HG03175 (cell line): Measurements from ENCODE around the gene CENPO.
"Not testable (repeated sequence)": the region's sequence is repeated elsewhere in the genome, so short reads cannot be mapped to it uniquely, and the experiment has no call there.

ENCODE experiments used
- ATAC-seq: cut with Tn5 transposase; IDR thresholded peaks from one replicate; pipeline ENCODE4 v1.9.1; 2021; ENCODE audit warnings: mild to moderate bottlenecking, moderate library complexity; ENCODE audit not compliant: unreplicated experiment

Gene CENPO

DNA sequence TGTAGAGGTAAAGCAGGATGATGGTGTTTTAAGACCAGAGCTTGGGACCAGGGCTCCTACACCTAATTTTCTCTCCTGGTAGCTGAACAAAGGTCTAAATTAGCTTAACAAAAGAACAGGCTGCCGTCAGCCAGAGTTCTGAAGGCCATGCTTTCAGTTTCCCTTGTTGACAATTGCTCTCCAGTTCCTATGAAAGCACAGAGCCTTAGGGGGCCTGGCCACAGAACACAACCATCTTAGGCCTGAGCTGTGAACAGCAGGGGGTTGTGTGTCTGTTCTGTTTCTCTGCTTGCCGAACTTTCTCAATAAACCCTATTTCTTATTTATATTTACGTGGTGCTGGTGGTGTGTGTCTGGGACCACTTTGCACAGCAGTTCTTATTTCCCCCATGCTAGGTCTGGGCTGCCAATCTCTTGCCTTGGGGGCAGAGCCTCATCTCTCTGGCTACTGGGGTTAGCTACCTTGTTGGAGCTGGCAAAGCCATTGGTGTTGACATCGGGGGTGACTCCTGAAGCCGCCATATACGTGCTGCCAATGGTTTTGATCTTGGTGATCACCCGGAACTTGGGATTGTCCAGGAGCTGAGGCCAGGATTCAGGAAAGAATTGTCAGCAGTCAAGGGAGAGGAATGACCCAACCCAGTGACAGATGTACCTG, 29.0 kb downstream of the CENPO start:
- no peak for ATAC-seq

DNA sequence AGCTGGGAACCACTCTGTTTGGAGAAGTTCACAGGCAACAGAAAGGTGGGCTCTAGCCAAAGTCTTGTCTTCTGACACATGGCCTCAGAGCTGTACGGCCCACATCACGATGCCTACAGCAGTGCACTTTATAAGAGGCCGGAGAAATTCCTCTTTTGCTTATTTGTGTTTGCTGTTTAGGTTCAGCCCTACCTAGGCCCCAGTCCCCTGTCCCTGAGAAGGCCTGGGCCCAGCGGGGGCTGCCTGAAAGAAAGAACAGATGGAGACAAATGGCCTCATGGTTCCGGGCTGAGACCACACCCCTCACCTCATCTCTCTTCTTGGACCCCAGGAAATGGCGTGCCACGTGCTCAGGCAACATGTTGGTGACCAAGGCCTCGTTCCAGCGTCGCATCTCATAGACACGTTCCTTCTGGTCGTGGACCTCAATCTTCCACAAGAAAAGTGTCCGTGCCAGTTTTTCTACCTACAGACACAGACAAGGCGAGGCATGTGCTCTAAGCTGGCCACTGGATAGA, 30.9 kb downstream of the CENPO start:
- ATAC-seq, result no peak

DNA sequence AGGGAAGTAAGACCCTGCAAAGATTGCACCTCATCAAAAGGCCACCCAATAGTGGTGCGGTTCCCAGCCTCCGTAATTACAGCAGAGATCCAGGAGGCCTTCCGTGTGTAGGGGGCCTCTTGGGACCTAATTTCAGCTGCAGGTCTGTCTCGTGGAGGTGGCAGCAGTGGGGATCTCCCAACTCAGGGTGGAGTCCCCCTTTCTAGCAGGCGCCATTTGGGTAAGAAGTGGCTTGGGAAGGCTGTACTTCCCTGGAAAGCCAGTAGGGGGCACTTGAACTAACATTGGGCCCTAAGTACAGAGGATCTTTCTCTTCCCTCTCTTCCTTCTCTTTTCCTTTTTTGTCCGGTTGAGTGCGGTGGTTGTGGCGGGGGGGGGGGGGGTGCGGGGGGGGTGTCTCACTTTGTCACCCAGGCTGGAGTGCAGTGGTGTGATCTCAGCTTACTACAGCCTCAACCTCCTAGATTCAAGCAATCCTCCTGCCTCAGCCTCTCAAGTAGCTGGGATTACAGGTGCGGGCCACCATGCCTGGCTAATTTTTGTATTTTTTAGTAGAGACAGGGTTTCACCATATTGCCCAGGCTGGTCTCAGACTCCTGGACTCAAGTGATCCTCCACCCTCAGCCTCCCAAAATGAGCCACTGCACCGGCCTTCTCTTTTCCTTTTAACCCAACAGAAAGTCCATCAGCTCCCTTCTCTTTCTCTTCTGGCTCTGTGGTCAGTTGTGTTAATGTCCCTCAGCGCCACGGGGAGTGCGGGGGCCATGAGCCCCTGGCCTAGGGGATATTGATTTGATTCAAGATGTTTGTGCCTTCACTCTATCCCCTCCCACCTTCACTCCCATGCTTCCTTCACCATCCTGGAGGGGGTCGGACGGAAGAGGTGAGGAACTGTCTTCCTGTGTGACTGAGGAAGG, 32.0 kb downstream of the CENPO start:
- ATAC-seq, result no peak

DNA sequence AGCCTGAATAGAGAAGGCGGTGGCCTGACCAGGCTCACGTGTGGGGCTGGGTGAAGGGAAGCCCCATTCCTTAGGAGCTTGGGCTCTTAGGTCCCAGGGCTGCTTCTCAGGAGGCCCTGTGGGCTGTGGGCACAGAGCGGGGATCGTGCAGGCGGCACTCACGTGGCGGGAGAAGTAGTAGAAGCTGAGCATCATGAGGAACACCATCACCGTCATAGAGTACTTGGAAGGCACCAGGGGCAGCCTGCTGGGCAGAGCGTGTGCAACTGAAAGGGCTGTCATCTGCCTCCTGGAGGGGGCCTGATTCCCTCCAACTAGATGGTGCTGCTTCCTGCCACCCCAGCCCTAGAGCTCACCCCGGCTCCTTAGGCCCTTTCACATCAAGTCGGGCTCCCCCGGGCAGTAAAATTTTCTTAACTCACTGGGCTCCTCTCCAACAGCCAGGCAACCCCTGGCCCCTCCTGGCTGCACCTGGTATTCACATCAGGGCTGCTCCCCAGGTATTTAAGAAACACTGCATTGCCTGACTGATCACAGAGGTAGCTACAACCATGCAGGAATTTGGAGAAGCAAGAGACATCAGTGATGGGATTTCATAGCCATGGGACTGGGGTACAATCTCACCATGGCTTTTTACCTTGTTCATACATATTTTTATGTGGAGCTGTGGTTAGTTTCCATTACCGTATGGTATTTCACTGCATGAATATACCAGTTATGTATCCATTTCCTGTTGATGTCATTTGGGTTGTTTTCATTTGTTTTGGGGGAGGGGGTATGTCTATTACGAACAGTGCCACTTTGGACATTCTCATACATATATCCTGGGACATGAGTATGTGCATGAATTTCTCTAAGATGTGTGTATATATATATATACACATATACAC, 32.9 kb downstream of the CENPO start:
- ATAC-seq, result no peak

- ATAC-seq, result no peak
Observed at GRCh38 chr2:24826773-24827145, 33.5 kb downstream of the CENPO start.

DNA sequence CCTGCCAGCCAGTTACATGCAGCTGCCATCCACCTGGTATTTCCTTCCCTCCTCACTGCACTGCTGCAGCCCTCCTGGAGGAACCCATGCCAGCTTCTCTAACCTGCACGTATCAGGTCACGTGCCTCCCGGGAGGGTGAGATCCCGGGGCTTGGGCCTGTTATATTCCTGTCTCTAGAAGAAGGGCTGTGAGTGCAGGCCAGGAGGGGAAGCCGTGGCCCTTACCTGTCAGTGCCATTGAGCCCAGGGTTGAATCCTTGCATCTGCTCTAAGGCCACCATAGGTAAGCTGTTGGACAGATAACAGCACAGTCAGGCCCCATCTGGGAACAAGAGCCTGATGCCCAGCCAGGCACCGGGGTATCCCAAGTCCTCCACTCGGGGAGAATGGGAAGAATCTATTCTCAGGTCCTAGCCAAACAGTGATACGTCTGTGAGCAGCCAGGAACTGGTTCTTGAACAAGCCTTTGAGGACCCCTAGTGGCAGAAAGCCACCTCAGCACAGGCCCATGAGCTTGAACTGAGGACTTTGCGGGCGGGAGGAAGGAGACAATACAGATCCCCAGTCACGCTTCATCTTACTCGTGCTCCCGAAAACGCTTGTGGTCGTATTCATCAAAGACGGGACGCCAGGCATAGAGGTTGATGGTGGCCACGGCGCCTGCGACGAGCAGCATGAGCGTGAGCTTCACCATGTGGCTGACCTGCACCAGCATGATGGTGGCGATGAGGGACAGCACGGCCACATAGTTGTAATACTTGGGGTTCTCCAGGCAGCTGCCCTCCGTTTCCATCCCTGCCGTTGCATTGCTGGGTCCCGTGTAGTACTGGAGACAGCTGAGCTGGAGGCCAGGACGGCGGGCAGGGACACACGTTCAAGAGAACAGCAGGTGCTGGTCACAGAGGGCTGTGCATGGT, 34.4 kb downstream of the CENPO start:
- ATAC-seq, result peak; percentile 69

GRCh38 chr2:24828238-24828996, 35.2 kb downstream of the CENPO start:
- no peak for ATAC-seq

- no peak for ATAC-seq
Observed at GRCh38 chr2:24830351-24830750, 37.1 kb downstream of the CENPO start.

DNA sequence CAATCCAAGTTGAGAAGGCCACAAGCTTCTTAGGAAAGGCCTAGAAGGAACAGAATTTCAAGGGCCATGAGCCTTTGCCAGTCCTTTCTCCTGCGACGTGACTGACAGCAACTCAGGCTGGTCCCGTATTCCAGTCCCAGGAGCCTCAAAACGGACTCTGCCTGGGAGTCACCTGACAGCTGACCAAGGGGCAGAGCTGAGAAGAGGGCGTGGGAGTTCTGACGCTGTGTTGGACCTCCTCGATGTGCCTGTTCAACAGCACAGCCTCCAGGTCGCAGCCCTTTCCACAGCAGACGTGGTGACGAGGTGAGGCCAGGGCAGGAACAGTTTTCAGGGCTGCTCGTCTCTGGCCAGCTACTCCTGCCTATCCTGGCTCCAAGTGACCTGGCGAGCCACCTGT, 37.6 kb downstream of the CENPO start:
- no peak for ATAC-seq

DNA sequence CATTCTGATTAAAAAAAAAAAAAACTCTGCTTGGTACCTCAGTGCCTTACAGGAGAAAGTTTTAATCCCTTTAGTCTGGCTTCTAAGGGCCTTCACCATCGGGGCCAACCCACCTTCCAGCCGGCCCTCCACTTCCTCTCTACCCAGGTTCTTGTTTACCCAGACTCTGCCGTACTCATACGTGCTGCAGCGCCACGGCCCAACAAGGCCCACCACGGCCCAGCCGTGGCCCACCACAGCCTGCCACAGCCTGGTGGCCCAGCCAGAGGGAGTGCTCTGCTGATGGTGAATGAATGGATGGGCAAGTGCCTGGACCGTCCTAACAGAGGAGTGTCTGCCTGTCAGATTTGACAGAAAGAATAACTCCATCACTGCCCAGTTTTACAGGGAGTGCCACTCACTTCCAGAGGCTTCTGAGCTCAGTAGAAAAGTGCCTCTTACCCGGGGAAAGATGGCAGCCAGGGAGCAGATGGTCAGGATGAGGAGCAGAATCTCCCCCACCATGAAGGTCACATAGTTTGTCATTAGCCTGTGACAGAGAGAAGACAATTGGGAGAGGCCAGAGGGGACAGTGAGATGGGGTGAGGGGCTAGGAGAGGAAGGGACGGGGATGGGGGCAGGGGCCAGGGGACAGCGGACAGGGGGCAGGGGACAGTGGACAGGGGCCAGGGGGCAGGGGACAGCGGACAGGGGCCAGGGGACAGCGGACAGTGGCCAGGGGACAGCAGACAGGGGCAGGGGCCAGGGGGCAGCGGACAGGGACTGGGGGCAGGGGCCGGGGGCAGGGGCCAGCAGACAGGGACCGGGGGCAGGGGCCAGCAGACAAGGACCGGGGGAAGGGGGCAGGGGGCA, 38.2 kb downstream of the CENPO start:
- ATAC-seq, result no peak

GRCh38 chr2:24832073-24832461, 38.8 kb downstream of the CENPO start:
- ATAC-seq, result no peak

DNA sequence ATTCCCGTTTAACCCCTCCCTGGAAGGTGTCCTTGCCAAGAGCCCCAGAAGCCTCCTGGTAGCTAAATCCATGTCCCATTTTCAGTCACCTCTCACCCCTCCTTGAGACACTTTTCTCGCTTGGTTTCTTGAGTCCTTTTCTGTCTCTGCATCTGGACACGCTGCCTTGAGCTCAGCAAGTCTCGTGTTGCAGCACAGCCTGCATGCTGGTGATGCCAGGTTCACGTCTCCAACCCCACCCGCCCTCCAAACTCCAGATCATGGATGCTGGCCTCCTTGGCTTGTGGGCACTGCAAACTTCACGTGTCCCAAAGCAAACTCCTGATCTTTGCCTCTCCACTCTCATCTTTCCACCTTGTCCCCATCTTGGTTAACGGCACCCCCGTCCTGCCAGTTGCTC, 39.3 kb downstream of the CENPO start:
- no peak for ATAC-seq

DNA sequence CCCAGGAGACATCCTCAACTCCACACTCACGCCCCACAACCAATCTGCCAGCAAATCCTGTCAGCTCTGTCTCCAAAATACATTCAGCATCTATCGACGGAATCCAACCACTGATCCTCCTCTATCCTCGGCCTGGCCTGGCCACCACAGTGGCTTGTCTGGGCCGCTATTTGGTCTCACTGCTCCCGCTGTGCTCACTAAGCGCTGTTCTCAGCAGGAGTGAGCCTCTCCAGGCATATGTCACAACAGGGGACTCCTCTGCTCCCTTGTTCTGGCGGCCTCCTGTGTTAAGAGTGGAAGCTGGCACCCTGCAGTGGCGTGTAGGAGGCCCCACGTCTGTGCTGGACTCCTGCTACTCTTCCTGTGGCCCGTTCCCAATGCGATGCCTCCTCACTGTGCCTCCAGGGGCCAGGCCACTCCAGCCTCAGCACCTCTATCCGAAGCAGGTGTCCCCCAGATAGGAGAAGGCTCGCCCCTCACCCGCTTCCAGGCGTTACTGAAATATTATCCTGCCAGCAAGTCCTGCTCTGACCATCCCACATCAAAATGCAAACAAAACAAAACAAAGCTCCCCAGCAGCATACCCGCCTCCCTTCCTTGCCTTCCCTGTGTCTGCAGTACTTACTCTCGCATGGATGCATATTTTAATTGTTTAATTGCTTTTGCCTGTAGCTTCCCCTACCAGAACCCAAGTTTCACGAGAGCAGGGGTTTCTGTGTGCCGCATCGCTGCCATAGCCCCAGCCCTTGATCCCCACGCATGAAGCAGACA, 39.9 kb downstream of the CENPO start:
- ATAC-seq, result no peak

- no peak for ATAC-seq
Observed at GRCh38 chr2:24833821-24834732, 40.9 kb downstream of the CENPO start.

- no peak for ATAC-seq
Observed at GRCh38 chr2:24834733-24835395, 41.6 kb downstream of the CENPO start.

GRCh38 chr2:24835411-24835810, 42.2 kb downstream of the CENPO start:
- not testable (repeated sequence) for ATAC-seq
